ENCODE measurements around the gene ANAPC15.

DNA sequence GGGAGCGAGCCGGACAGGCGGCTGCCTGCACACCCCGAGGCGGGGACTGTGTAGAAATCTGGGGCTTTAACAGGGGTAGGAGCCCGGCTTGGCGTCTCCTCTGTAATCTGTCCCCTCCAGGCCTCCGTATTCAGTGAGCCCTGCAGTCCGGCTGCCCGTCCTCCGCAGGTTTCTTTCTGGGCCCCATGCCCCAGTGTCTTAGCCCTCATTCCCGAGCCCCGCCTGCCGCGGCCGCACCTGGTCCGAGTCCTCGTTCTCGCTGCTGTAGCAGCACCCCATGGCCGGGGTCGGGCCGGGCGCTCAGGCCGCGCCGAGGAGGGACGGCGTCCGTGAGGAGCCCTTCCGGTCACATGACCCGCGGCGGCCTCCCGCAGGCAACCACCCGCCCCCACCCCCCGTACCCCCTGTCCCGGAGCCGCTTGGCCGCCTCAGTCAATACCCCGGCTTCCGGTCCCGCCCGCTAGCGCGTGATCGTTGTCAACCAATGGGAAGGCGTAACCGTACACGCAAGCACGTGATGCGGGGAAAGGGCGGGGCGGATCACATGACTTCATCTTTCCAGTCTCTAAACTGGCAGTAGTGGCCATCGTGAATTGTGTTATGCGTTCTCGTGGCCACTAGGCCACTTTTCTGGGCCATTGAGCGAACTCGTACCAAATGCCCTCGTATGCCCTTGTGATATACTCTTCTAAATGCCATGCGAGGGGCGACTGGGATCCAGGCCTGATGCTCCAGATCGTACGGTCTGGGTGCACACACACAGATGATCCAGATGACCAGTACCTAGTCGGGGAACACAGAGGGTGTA lies 9.3 kb downstream of the ANAPC15 start, which contains the start of gene LAMTOR1:
- TF ChIP-seq POLR2A (IDR thresholded peaks at IDR 0.05; ENCODE audit: low read depth, low read length) = peak; percentile 92
- TF ChIP-seq, protein P1, sequence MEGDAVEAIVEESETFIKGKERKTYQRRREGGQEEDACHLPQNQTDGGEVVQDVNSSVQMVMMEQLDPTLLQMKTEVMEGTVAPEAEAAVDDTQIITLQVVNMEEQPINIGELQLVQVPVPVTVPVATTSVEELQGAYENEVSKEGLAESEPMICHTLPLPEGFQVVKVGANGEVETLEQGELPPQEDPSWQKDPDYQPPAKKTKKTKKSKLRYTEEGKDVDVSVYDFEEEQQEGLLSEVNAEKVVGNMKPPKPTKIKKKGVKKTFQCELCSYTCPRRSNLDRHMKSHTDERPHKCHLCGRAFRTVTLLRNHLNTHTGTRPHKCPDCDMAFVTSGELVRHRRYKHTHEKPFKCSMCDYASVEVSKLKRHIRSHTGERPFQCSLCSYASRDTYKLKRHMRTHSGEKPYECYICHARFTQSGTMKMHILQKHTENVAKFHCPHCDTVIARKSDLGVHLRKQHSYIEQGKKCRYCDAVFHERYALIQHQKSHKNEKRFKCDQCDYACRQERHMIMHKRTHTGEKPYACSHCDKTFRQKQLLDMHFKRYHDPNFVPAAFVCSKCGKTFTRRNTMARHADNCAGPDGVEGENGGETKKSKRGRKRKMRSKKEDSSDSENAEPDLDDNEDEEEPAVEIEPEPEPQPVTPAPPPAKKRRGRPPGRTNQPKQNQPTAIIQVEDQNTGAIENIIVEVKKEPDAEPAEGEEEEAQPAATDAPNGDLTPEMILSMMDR (IDR thresholded peaks at IDR 0.05; ENCODE audit: extremely low read depth in 1 of 2, insufficient read depth in 1 of 2, low read depth in 1 of 2, low read length in 2 of 2) = peak; percentile 34 to 38
- peak; percentile 97 for TF ChIP-seq POLR2AphosphoS5 (IDR thresholded peaks at IDR 0.05; ENCODE audit: insufficient read depth, low read depth, low read length)
- TF ChIP-seq GATA2 (IDR thresholded peaks at IDR 0.05; ENCODE audit: insufficient read depth, insufficient read length, low read depth, low read length) = no peak
- TF ChIP-seq MYC (IDR thresholded peaks at IDR 0.05; ENCODE audit: low read depth, low read length) = no peak
- no peak for TF ChIP-seq EZH2 (IDR thresholded peaks at IDR 0.05; ENCODE audit: borderline replicate concordance, low read depth, low read length, severe bottlenecking)
- no peak for TF ChIP-seq FOS (IDR thresholded peaks at IDR 0.05; ENCODE audit: borderline replicate concordance, insufficient read depth, low read length)
- TF ChIP-seq, protein P2, sequence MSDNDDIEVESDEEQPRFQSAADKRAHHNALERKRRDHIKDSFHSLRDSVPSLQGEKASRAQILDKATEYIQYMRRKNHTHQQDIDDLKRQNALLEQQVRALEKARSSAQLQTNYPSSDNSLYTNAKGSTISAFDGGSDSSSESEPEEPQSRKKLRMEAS (IDR thresholded peaks at IDR 0.05; ENCODE audit: insufficient read depth, insufficient read length) = peak; percentile 99
- TF ChIP-seq JUN (IDR thresholded peaks at IDR 0.05; ENCODE audit: borderline replicate concordance, insufficient read depth, insufficient read length, low read depth) = no peak

Data from endothelial cell of umbilical vein (primary cell).